Trophoblast cell (in vitro differentiated cells and primary cell): ENCODE measurements around the gene BTBD17.
"Not testable (repeated sequence)": the region's sequence is repeated elsewhere in the genome, so short reads cannot be mapped to it uniquely, and the experiment has no call there.

Experiments used
- DNase-seq, 2 donors: peaks; one replicate each; pipeline ENCODE4 v3.0.0-alpha.2; 2016
- H2AFZ ChIP-seq: 2 replicates; pipeline ENCODE4 v1.6.1; 2013; ENCODE audit warnings: low read length, moderate library complexity, mild to moderate bottlenecking; ENCODE audit not compliant: insufficient read depth, poor library complexity
- H2AK5ac ChIP-seq: 2 replicates; pipeline ENCODE4 v1.6.1; 2013; ENCODE audit warnings: mild to moderate bottlenecking, low read length
- H2BK120ac ChIP-seq: 2 replicates; pipeline ENCODE4 v1.6.1; 2013; ENCODE audit warnings: low read length, mild to moderate bottlenecking, moderate library complexity; ENCODE audit not compliant: insufficient read depth, poor library complexity
- H2BK12ac ChIP-seq: 2 replicates; pipeline ENCODE4 v1.6.1; 2013; ENCODE audit warnings: mild to moderate bottlenecking, low read length, moderate library complexity
- H2BK5ac ChIP-seq: 2 replicates; pipeline ENCODE4 v1.6.1; 2013; ENCODE audit warnings: low read length, low read depth, moderate library complexity, mild to moderate bottlenecking; ENCODE audit not compliant: poor library complexity
- H3K14ac ChIP-seq: 2 replicates; pipeline ENCODE4 v1.6.1; 2013; ENCODE audit warnings: mild to moderate bottlenecking, low read length
- H3K18ac ChIP-seq: 2 replicates; pipeline ENCODE4 v1.6.1; 2013; ENCODE audit warnings: mild to moderate bottlenecking, low read length
- H3K23ac ChIP-seq: 2 replicates; pipeline ENCODE4 v1.6.1; 2013; ENCODE audit warnings: low read length
- H3K27ac ChIP-seq: 2 replicates; pipeline ENCODE4 v1.5.1; 2013; ENCODE audit warnings: low read depth, mild to moderate bottlenecking, inconsistent platforms, low read length, moderate library complexity
- H3K27me3 ChIP-seq: 2 replicates; pipeline ENCODE4 v1.6.1; 2013; ENCODE audit warnings: inconsistent platforms, mild to moderate bottlenecking, low read length, moderate library complexity; ENCODE audit not compliant: insufficient read depth
- H3K36me3 ChIP-seq, 2 experiments: 1 replicate in 1 of 2; 2 replicates in 1 of 2; pipeline ENCODE4 v1.6.1; 2013; ENCODE audit warnings: low read length in 2 of 2, mild to moderate bottlenecking in 2 of 2, moderate library complexity in 1 of 2; ENCODE audit not compliant: insufficient read depth in 2 of 2, control insufficient read depth in 1 of 2
- H3K4ac ChIP-seq: 2 replicates; pipeline ENCODE4 v1.6.1; 2013; ENCODE audit warnings: low read depth, mild to moderate bottlenecking, low read length, moderate library complexity
- H3K4me1 ChIP-seq, 2 experiments: 1 replicate in 1 of 2; 2 replicates in 1 of 2; pipeline ENCODE4 v1.6.1; 2013; ENCODE audit warnings: low read length in 2 of 2, mild to moderate bottlenecking in 2 of 2, moderate library complexity in 1 of 2; ENCODE audit not compliant: insufficient read depth in 2 of 2, control insufficient read depth in 1 of 2
- H3K4me2 ChIP-seq: 2 replicates; pipeline ENCODE4 v1.6.1; 2013; ENCODE audit warnings: inconsistent platforms, mild to moderate bottlenecking, low read length, moderate library complexity
- H3K4me3 ChIP-seq: 2 replicates; pipeline ENCODE4 v1.5.1; 2013; ENCODE audit warnings: mild to moderate bottlenecking, low read depth, low read length, inconsistent platforms
- H3K79me1 ChIP-seq: one replicate; pipeline ENCODE4 v1.6.1; 2013; ENCODE audit warnings: low read length
- H3K79me2 ChIP-seq: 2 replicates; pipeline ENCODE4 v1.6.1; 2013; ENCODE audit warnings: low read length, mild to moderate bottlenecking; ENCODE audit not compliant: control insufficient read depth, insufficient read depth, poor library complexity
- H3K9ac ChIP-seq: 2 replicates; pipeline ENCODE4 v1.6.1; 2013; ENCODE audit warnings: mild to moderate bottlenecking, low read length
- H3K9me3 ChIP-seq: 2 replicates; pipeline ENCODE4 v1.6.1; 2013; ENCODE audit warnings: low read depth, mild to moderate bottlenecking, control low read depth, inconsistent platforms, low read length; ENCODE audit not compliant: insufficient read depth
- H4K12ac ChIP-seq: 2 replicates; pipeline ENCODE4 v1.6.1; 2013; ENCODE audit warnings: low read depth, mild to moderate bottlenecking, low read length, moderate library complexity
- H4K8ac ChIP-seq: 2 replicates; pipeline ENCODE4 v1.6.1; 2013; ENCODE audit warnings: low read depth, mild to moderate bottlenecking, low read length, moderate library complexity
- H4K91ac ChIP-seq: one replicate; pipeline ENCODE4 v1.6.1; 2013; ENCODE audit warnings: low read depth, mild to moderate bottlenecking, low read length, moderate library complexity
- WGBS: extraction: QIAGEN DNeasy Blood & Tissue Kit; methylation state at CpG from one replicate; pipeline ENCODE4 v1.1.7; 2013; ENCODE audit warnings: missing lambda C conversion rate; ENCODE audit not compliant: insufficient read length, insufficient coverage; ENCODE audit errors: extremely low coverage; 5-methylcytosine and 5-hydroxymethylcytosine counted together

The BTBD17 gene

DNA sequence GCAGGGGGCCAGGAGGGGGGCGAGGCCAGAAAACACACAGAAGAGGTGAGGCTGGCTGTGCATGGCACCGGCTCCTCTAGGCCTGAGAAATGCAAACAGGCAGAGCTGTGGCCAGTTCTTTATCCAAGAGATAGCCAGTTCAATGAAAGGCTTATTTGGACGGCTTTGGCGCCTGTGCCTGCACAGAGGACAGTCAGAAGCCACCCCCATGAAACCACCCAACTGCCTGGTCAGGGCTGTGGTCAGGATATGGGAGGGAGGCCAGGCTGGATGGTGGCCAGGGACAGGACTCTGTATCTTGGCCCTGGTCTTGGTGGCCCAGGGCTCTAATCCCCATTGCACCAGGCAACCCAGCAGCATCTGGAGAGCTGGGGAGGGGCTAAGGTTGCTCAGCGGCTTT is 45.7 kb upstream of the BTBD17 start:
- H2AFZ ChIP-seq: no peak overlapping the region
- no peak overlapping the region for H4K91ac ChIP-seq
- no peak overlapping the region for H3K4me3 ChIP-seq
- peaks cover 2% of the 10 kb centered on the region for H3K79me1 ChIP-seq
- DNase-seq: no peak
- no peaks in the 10 kb centered on the region for H3K9me3 ChIP-seq
- H3K9ac ChIP-seq: no peak overlapping the region
- no peak overlapping the region for H2BK12ac ChIP-seq
- H3K4me1 ChIP-seq: peaks cover 13 to 15% of the 10 kb centered on the region in 2 experiments
- no peak overlapping the region for H2BK5ac ChIP-seq
- no peak overlapping the region for H3K14ac ChIP-seq
- no peak overlapping the region for H2AK5ac ChIP-seq
- no peaks in the 10 kb centered on the region for H3K79me2 ChIP-seq
- no peak overlapping the region for H3K4me2 ChIP-seq
- no peak overlapping the region for H4K12ac ChIP-seq
- H3K27ac ChIP-seq: no peak overlapping the region
- H4K8ac ChIP-seq: no peak overlapping the region
- no peak overlapping the region for H3K18ac ChIP-seq
- H3K23ac ChIP-seq: no peak overlapping the region
- H3K27me3 ChIP-seq: no peaks in the 10 kb centered on the region
- no peak overlapping the region for H3K4ac ChIP-seq
- H2BK120ac ChIP-seq: no peak overlapping the region
- H3K36me3 ChIP-seq: no peaks in the 10 kb centered on the region
- no CpG with 5 or more reads among the region's 5 CpGs for WGBS

DNA sequence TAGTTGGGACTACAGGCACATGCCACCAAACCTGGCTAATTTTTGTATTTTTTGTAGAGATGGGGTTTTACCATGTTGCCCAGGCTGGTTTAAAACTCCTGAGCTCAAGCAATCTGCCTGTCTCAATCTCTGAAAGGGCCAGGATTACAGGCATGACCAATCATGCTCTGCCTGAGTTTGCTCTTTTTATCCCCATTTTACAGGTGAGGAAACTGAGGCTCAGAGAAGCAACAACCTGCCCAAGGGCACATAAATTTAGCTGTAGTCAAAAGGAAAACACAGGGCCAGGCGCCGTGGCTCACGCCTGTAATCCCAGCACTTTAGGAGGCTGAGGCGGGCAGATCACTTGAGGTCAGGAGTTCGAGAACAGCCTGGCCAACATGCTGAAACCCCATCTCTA is 43.6 kb upstream of the BTBD17 start:
- H4K8ac ChIP-seq, H3K23ac ChIP-seq, H3K36me3 ChIP-seq, H3K4ac ChIP-seq, H3K27me3 ChIP-seq, H3K4me3 ChIP-seq, DNase-seq, H2AK5ac ChIP-seq, H3K27ac ChIP-seq, H3K79me2 ChIP-seq, H3K4me2 ChIP-seq, H2BK5ac ChIP-seq, H3K14ac ChIP-seq, H2BK120ac ChIP-seq, H2BK12ac ChIP-seq, H3K9me3 ChIP-seq, H3K79me1 ChIP-seq, H4K12ac ChIP-seq, H3K18ac ChIP-seq, H3K9ac ChIP-seq, H2AFZ ChIP-seq, H4K91ac ChIP-seq: not testable (repeated sequence)
- H3K4me1 ChIP-seq: peaks cover 13 to 15% of the 10 kb centered on the region in 2 experiments
- no CpG with 5 or more reads among the region's 5 CpGs for WGBS

DNA sequence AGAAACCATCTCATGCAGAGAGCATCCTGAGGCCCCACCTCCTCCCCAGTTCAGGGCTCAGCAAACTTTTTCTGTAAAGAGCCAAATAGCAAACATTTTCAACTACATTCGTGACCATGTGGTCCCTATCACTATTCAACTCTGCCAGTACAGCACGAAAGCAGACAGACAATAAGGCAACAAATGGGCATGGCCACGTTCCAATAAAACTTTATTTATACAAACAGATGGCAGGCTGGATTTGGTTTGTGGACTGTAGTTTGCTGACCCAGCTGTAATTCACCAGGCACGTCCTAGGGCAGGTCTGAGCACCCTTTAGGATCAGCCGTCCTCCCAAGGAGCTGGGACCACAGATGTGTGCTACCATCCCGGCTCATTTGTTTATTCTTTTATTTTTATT is 43.1 kb upstream of the BTBD17 start:
- DNase-seq: no peak
- Histone ChIP-seq H4K8ac (no peak overlapping the region), H3K4me1 (peaks cover 12 to 13% of the 10 kb centered on the region in 2 experiments), H2BK12ac (no peak overlapping the region), H2AFZ (no peak overlapping the region), H3K4ac (no peak overlapping the region), H3K18ac (no peak overlapping the region), H3K4me2 (peak overlapping the region; percentile 49), H4K12ac (no peak overlapping the region), H3K79me1 (peaks cover 2% of the 10 kb centered on the region), H3K27me3 (no peaks in the 10 kb centered on the region), H3K79me2 (no peaks in the 10 kb centered on the region), H3K27ac (peak overlapping the region; percentile 6), H3K23ac (no peak overlapping the region), H2AK5ac (no peak overlapping the region), H3K4me3 (no peak overlapping the region), H2BK120ac (peak overlapping the region; percentile 64), H4K91ac (peak overlapping the region; percentile 52), H2BK5ac (no peak overlapping the region), H3K9me3 (no peaks in the 10 kb centered on the region), H3K14ac (no peak overlapping the region), H3K36me3 (no peaks in the 10 kb centered on the region), H3K9ac (no peak overlapping the region)
- WGBS: no CpG with 5 or more reads among the region's 6 CpGs

DNA sequence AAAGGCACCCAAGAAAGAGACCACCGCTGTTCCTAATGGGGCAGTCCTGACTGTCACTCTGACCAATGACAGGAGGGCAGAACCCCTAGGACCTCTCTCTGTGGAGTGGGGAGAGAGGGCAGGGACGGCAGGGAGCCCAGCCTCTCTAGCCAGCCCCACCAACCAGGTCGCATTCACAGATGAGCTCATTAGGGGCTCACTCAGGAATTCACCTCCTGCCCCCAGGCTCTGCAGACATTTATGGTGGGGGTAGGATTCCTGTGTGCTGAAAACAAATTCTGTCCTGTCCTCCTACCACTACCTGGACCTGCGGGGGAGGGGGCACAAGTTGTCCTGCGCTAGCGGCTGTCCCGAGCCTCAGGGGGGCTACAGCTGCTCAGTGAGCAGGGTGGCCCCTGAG is 42.5 kb upstream of the BTBD17 start:
- DNase-seq: no peak

More for the DNA sequence above, 42.5 kb upstream of the BTBD17 start:
- Histone ChIP-seq H4K12ac (peak overlapping the region; percentile 22), H3K27me3 (no peaks in the 10 kb centered on the region), H2AK5ac (no peak overlapping the region), H3K79me2 (no peaks in the 10 kb centered on the region), H3K18ac (no peak overlapping the region), H3K4me3 (no peak overlapping the region), H3K14ac (peak overlapping the region; percentile 22), H3K4me1 (peaks cover 11 to 12% of the 10 kb centered on the region in 2 experiments), H2BK120ac (peak overlapping the region; percentile 64), H3K4ac (no peak overlapping the region), H3K9me3 (no peaks in the 10 kb centered on the region), H3K79me1 (peaks cover 2% of the 10 kb centered on the region), H4K91ac (peak overlapping the region; percentile 52), H3K27ac (peak overlapping the region; percentile 6), H3K23ac (no peak overlapping the region), H3K36me3 (no peaks in the 10 kb centered on the region), H3K4me2 (peak overlapping the region; percentile 49), H2BK5ac (no peak overlapping the region), H2BK12ac (no peak overlapping the region), H3K9ac (no peak overlapping the region), H2AFZ (no peak overlapping the region), H4K8ac (no peak overlapping the region)
- no CpG with 5 or more reads among the region's 7 CpGs for WGBS
